ENCODE measurements around the gene PSMD12. TPM values are rescaled to one million over a fixed set of nuclear protein-coding genes. Genes with fewer than 3 reads are reported as not detected.

The PSMD12 gene
- total RNA-seq, 1 experiment from 2014 or later, result 27.5 TPM

DNA sequence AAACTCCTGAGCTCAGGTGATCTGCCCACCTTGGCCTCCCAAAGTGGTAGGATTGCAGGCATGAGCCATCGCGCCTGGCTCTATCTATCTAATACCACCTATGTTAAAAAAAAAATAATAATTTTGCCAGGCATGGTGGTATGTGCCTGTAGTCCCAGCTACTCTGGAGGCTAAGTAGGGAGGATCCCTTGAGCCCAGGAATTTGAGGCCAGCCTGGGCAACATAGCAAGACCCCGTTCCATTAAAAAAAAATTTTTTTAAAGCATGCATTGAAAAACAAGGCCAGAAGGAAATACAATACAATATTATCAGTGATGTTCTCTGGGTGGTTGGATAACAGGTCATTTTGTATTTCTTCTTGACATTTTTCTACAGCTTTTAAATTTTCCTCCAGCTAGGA, 76.1 kb downstream of the PSMD12 start:
- no peaks in the 10 kb centered on the region for H3K27me3 ChIP-seq (ENCODE audit: control insufficient read depth, insufficient read depth, low read length)
- no peak overlapping the region for H3K4me3 ChIP-seq (ENCODE audit: insufficient read depth, low read depth, low read length)
- DNase-seq, result no peak
- H3K36me3 ChIP-seq (replicated peaks; ENCODE audit: control insufficient read depth, insufficient read depth, low read length), result no peaks in the 10 kb centered on the region

DNA sequence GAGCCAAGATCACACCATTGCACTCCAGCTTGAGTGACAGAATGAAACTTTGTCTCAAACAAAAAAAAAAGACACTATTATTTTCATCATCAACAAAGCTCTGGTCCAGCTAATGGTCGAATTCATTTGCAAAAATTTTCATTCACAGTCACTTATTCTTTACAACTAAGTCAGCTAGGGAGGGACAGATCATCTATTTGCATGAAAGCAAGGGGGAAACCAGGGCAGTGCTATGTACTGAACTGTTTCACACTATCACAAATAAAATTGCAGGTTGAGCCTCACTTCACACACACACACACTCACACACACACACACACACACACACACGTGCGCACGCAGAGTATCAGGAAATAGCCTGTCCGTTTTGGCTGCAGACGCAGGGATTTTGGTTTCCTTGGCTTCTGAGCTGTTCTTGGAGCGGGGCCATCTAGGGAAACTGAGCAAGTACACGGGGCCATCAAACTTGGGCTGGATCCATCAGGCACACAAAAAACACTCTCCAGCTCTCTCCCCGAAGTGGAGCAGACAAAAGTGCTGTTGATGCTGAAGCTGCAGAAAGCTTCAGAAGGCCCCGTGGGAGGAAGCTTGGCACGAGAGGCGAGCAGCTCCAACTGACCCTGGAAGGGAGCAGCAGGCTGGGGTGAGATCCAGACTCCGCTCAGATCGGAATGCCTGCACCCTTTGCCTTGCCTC, 77.0 kb downstream of the PSMD12 start:
- no peaks in the 10 kb centered on the region for H3K27me3 ChIP-seq (ENCODE audit: control insufficient read depth, insufficient read depth, low read length)
- H3K4me3 ChIP-seq (ENCODE audit: insufficient read depth, low read depth, low read length), result no peak overlapping the region
- H3K36me3 ChIP-seq (replicated peaks; ENCODE audit: control insufficient read depth, insufficient read depth, low read length), result no peaks in the 10 kb centered on the region
- DNase-seq, result peak; percentile 47

Other genes starting within 250 kb of the PSMD12 start
- 15.6 and 21.7 TPM in 2 replicates for gene HELZ, start 121.4 kb downstream of the PSMD12 start, total RNA-seq (2014; rRNA removed; shearing (Covaris generic))
- gene PITPNC1, start 10.7 kb upstream of the PSMD12 start, total RNA-seq (2014; rRNA removed; shearing (Covaris generic)), result 22.3 and 25.3 TPM in 2 replicates

All from H7 (cell line).